Body of pancreas (tissue), 4 donors: ENCODE results near the gene FBLN1. TPM values are rescaled to one million over a fixed set of nuclear protein-coding genes. Genes with fewer than 3 reads are reported as not detected.

Experiments used
- ATAC-seq: fragments of 150-250 bp; one replicate; pipeline ENCODE4 v1.9.1; 2016
- DNase-seq, 4 donors: peaks; one replicate each; pipeline ENCODE4 v3.0.0-alpha.2; 2019
- H3K27ac ChIP-seq, 4 donors: fragments of 200-600 bp; sonication (generic); 1 replicate in 3 of 4; 2 replicates in 1 of 4; pipeline versions ENCODE4 v1.5.1 to v1.6.1; 2016 to 2019; ENCODE audit warnings: mild to moderate bottlenecking in 1 of 4, mixed read lengths in 1 of 4, moderate library complexity in 1 of 4
- H3K27me3 ChIP-seq, 2 donors: fragments of 200-600 bp; sonication (generic); one replicate each; pipeline ENCODE4 v1.6.0; 2016; ENCODE audit warnings: mild to moderate bottlenecking in 1 of 2
- H3K36me3 ChIP-seq, 2 donors: fragments of 200-600 bp; sonication (generic); replicated peaks in 1 of 2; 2 replicates each; pipeline ENCODE4 v1.5.1; 2016; ENCODE audit warnings: low read depth in 2 of 2; ENCODE audit not compliant: insufficient read depth in 1 of 2
- H3K4me1 ChIP-seq: fragments of 200-600 bp; sonication (generic); one replicate; pipeline ENCODE4 v1.6.0; 2016
- H3K4me3 ChIP-seq, 2 donors: fragments of 200-600 bp; sonication (generic); 1 replicate in 1 of 2; 2 replicates in 1 of 2; pipeline ENCODE4 v1.5.1; 2016 to 2019
- H3K9me3 ChIP-seq, 3 donors: fragments of 200-600 bp; sonication (generic); 1 replicate in 2 of 3; 2 replicates in 1 of 3; pipeline ENCODE4 v1.5.1; 2016
- POLR2A ChIP-seq, 3 donors: fragments of 450-650 bp; IDR thresholded peaks; one replicate each; pipeline ENCODE4 v1.6.1; 2016; ENCODE audit warnings: antibody characterized with exemption in 3 of 3, mild to moderate bottlenecking in 2 of 3
- WGBS, 2 donors: methylation state at CpG; one replicate each; pipeline ENCODE4 v1.1.5; 2017; 5-methylcytosine and 5-hydroxymethylcytosine counted together
- intact Hi-C: fragments of 100-400 bp; cut with DNase I; formaldehyde crosslinking; loops from one replicate; pipeline ENCODE4 v1.15.1; 2023
- total RNA-seq, 2 donors: library from RNA; depleted of rRNA; stranded (reverse); fragments of >200 nt; gene quantifications; one replicate each; pipeline ENCODE4 v1.1.0, GENCODE V29; 2016
- TF ChIP-seq, protein P1 (sequence below), 7 experiments: fragments of 450-650 bp in 4 of 7; fragments of 200-600 bp in 3 of 7; sonication (generic) in 3 of 7; IDR thresholded peaks; one replicate each; pipeline ENCODE4 v1.5.1; 2016 to 2019; ENCODE audit warnings: antibody characterized with exemption in 7 of 7

Gene FBLN1
- total RNA-seq, 2 donors from 2014 or later: 97.0 to 119 TPM

DNA sequence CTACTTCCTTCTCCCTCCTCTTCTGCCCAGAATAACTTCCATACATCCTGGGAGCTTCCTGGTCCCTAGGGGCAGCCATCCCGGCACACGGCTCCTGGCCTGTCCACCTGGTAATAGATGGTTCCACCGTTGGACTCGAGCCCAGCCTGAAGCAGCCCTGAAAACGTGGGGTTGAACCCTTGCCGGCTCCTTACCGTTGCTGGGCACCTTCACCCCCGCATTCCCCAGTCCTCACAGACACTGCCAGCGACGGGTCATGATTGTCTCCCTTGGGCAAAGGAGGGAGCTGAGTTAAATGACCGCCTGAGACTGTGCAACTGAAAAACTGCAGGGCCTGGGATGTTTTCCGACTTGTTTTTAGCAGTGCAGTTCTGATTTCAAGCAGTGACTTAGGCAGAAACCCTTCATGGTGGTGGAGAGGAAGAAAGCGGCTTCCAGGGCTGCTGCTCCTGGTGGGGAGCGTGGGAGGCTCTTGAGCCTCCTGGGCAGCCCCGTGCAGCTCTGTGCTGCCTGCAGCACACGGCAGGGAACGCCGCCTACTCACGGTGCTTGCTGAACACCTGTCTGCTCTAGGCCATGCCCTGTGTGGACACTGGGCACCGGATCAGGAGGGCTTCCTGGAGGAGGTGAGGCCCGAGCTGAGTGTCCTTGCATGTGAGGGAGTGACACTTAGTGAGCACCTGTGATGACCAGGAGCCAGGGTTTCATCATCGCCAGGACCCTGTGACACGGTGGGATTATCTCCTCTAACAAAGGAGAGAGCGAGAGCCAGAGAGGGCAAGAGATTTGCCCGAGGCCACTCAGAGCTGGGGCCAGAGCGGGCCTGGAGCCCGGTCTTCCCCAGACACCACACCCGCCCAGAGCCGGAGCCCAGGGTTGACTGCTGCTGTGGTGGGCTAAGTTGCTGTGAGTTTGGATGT is 77.4 kb downstream of the FBLN1 start:
- no peaks in the 10 kb centered on the region for H3K4me1 ChIP-seq
- ATAC-seq (no peak), DNase-seq (no peak)
- no peak overlapping the region for H3K4me3 ChIP-seq
- TF ChIP-seq, protein P1, sequence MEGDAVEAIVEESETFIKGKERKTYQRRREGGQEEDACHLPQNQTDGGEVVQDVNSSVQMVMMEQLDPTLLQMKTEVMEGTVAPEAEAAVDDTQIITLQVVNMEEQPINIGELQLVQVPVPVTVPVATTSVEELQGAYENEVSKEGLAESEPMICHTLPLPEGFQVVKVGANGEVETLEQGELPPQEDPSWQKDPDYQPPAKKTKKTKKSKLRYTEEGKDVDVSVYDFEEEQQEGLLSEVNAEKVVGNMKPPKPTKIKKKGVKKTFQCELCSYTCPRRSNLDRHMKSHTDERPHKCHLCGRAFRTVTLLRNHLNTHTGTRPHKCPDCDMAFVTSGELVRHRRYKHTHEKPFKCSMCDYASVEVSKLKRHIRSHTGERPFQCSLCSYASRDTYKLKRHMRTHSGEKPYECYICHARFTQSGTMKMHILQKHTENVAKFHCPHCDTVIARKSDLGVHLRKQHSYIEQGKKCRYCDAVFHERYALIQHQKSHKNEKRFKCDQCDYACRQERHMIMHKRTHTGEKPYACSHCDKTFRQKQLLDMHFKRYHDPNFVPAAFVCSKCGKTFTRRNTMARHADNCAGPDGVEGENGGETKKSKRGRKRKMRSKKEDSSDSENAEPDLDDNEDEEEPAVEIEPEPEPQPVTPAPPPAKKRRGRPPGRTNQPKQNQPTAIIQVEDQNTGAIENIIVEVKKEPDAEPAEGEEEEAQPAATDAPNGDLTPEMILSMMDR (IDR thresholded peaks at IDR 0.05): no peak
- TF ChIP-seq POLR2A (IDR thresholded peaks at IDR 0.05): no peak
- no peaks in the 10 kb centered on the region for H3K27me3 ChIP-seq
- no peaks in the 10 kb centered on the region for H3K36me3 ChIP-seq
- no peaks in the 10 kb centered on the region for H3K9me3 ChIP-seq
- no peak overlapping the region for H3K27ac ChIP-seq
- intact Hi-C loops: no loop called here
- 36 to 56% methylated on average over 12 to 26 of the region's 29 CpGs for WGBS, 2 donors

DNA sequence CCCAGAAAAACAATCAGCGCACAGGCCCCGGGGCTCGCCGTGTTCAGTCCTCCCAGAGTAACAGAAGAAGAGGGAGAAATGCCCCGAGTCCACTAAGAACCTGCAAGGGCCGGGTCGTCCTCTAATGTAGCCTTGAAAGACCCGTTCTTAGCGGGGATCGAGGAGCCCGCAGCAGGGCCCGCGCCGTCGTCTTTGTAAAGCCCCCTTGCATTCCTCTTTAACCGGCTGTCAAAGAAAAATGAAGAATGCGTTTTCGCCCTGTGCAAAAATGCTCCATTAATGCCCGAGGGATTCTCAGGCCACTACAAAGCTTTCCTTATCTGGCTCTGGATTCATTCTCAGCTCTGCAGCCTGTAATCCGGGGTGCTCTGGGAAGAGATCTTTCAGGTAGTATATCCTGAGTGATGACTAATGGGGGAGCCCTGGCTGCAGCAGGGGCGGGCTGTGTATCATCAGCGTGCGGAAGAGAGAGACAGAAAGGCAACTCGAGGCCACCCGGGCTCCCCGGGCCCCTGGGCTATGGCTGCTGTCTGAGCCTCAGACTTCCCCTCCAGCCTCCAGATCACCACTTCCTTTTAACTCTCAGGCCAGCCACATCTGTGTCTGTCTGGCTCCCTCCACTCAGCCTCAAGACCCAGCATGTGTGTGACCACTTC is 78.2 kb downstream of the FBLN1 start:
- no peak for ATAC-seq
- no peaks in the 10 kb centered on the region for H3K4me1 ChIP-seq
- DNase-seq: no peak
- intact Hi-C loops: no loop called here
- no peaks in the 10 kb centered on the region for H3K27me3 ChIP-seq
- 34 to 40% methylated on average over 7 to 26 of the region's 26 CpGs for WGBS, 2 donors
- H3K4me3 ChIP-seq: no peak overlapping the region
- H3K36me3 ChIP-seq: no peaks in the 10 kb centered on the region
- no peak for TF ChIP-seq POLR2A (IDR thresholded peaks at IDR 0.05)
- TF ChIP-seq, protein P1 (IDR thresholded peaks at IDR 0.05): no peak
- H3K9me3 ChIP-seq: no peaks in the 10 kb centered on the region
- H3K27ac ChIP-seq: no peak overlapping the region

DNA sequence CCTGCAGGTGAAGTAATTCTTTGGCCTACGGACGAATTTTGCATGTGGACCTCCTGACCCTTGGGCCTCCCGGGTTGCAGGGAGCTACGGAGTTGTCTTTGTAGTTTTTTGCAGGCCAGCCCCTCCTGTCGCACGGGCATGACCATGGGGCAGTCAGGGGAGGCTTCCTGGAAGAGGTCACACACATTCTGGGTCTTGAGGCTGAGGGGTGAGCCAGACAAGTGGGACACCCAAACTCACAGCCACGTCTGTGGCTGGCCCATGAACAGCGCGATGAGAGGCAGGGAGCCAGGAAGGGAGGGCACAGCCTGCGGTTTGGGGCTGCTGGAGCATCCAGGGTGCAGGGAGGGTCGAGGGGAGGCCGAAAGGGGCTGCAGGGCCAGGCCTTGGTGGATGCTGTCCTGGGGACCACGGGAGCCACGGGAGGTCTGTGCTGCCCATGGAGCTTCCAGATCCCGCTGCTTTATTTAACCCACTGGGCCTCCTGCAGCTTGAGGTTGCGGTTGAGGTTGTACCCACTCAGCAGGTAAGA is 78.9 kb downstream of the FBLN1 start:
- WGBS, 2 donors: 63 to 72% methylated on average over 13 to 16 of the region's 16 CpGs
- no peak for DNase-seq
- H3K36me3 ChIP-seq: no peaks in the 10 kb centered on the region
- intact Hi-C loops: no loop called here
- H3K27ac ChIP-seq: no peak overlapping the region
- no peak for ATAC-seq
- no peak overlapping the region for H3K4me3 ChIP-seq
- H3K27me3 ChIP-seq: no peaks in the 10 kb centered on the region
- H3K4me1 ChIP-seq: no peaks in the 10 kb centered on the region
- TF ChIP-seq, protein P1 (IDR thresholded peaks at IDR 0.05): no peak
- TF ChIP-seq POLR2A (IDR thresholded peaks at IDR 0.05): no peak
- H3K9me3 ChIP-seq: no peaks in the 10 kb centered on the region

DNA sequence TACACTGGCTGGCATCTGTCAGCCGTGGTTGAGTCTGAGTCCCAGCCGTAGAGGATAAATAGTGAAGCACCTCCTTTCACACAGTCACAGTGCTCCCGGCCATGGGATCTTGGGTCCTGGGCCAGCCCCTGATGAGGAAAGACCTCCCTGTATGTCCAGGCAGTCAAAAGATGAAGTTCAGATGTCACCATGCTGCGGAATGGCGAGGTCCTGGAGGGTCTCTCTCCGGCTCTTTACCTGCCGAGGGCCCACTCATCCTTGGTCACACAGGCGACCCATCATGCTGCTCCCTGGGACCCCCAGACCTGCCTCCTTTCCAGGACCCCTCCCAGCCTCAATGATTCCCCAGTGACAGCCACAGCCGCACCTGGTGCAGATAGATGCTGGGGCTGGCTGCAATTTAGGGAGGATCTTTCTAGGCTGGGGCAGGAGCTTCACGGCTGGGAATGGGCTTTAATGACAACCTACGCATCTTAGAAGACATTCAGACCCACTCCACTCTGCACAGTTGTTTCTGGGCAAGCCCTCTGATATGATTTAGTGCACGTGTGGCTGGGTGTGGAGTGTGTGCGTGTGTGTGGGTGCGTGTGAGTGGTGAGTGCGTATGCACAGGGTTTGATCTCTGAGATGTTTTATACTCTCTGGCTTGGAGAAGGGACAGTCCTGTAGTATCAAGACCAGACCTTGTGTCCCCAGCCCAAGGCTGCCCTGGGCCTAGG is 79.7 kb downstream of the FBLN1 start:
- Histone ChIP-seq H3K36me3 (no peaks in the 10 kb centered on the region), H3K4me1 (no peaks in the 10 kb centered on the region), H3K4me3 (no peak overlapping the region), H3K27me3 (no peaks in the 10 kb centered on the region), H3K9me3 (no peaks in the 10 kb centered on the region), H3K27ac (no peak overlapping the region)
- DNase-seq (no peak), ATAC-seq (no peak)
- TF ChIP-seq, protein P1 (IDR thresholded peaks at IDR 0.05): no peak
- TF ChIP-seq POLR2A (IDR thresholded peaks at IDR 0.05): no peak
- 55 to 70% methylated on average over 14 to 15 of the region's 15 CpGs for WGBS, 2 donors
- intact Hi-C loops: no loop called here
